ES-I3 (cell line): ENCODE results near the gene ADAMTS16.

Experiments used
- H3K36me3 ChIP-seq: 2 replicates; pipeline ENCODE4 v1.6.1; 2013; ENCODE audit warnings: mild to moderate bottlenecking, low read length, control low read depth, moderate library complexity; ENCODE audit not compliant: insufficient read depth
- H3K4me1 ChIP-seq: 2 replicates; pipeline ENCODE4 v1.6.1; 2013; ENCODE audit warnings: mild to moderate bottlenecking, control low read depth, low read length; ENCODE audit not compliant: insufficient read depth
- H3K9ac ChIP-seq: 2 replicates; pipeline ENCODE4 v1.6.1; 2013; ENCODE audit warnings: low read depth, mild to moderate bottlenecking, low read length, moderate library complexity
- H3K9me3 ChIP-seq: 2 replicates; pipeline ENCODE4 v1.6.1; 2013; ENCODE audit warnings: mild to moderate bottlenecking, low read length, moderate library complexity; ENCODE audit not compliant: control insufficient read depth, insufficient read depth

Gene ADAMTS16

GRCh38 chr5:5182508-5183188 lies 42.5 kb downstream of the ADAMTS16 start:
- Histone ChIP-seq H3K4me1 (peaks cover 68% of the 10 kb centered on the region), H3K9me3 (no peaks in the 10 kb centered on the region), H3K9ac (no peak overlapping the region), H3K36me3 (no peaks in the 10 kb centered on the region)

- H3K4me1 ChIP-seq, result peaks cover 62% of the 10 kb centered on the region
- no peaks in the 10 kb centered on the region for H3K9me3 ChIP-seq
- H3K9ac ChIP-seq, result no peak overlapping the region
- no peaks in the 10 kb centered on the region for H3K36me3 ChIP-seq
These were observed 43.1 kb downstream of the ADAMTS16 start for GRCh38 chr5:5183189-5183699.

- no peaks in the 10 kb centered on the region for H3K9me3 ChIP-seq
- peaks cover 56% of the 10 kb centered on the region for H3K4me1 ChIP-seq
- no peak overlapping the region for H3K9ac ChIP-seq
- no peaks in the 10 kb centered on the region for H3K36me3 ChIP-seq
These were observed 43.8 kb downstream of the ADAMTS16 start for GRCh38 chr5:5183933-5184332.

- Histone ChIP-seq H3K36me3 (peaks cover 7% of the 10 kb centered on the region; the same call in 1 of the 2 replicates), H3K4me1 (peaks cover 20% of the 10 kb centered on the region), H3K9me3 (no peaks in the 10 kb centered on the region), H3K9ac (no peak overlapping the region)
These were observed 48.4 kb downstream of the ADAMTS16 start for GRCh38 chr5:5188376-5189050.

GRCh38 chr5:5189051-5189430 lies 48.9 kb downstream of the ADAMTS16 start:
- H3K36me3 ChIP-seq, result peaks cover 7% of the 10 kb centered on the region; the same call in 1 of the 2 replicates
- no peak overlapping the region for H3K9ac ChIP-seq
- H3K9me3 ChIP-seq, result no peaks in the 10 kb centered on the region
- peaks cover 15% of the 10 kb centered on the region for H3K4me1 ChIP-seq

- Histone ChIP-seq H3K9me3 (no peaks in the 10 kb centered on the region), H3K36me3 (peaks cover 7% of the 10 kb centered on the region; the same call in 1 of the 2 replicates), H3K4me1 (no peaks in the 10 kb centered on the region; the same call in 1 of the 2 replicates), H3K9ac (no peak overlapping the region)
These were observed 51.8 kb downstream of the ADAMTS16 start for GRCh38 chr5:5191906-5192305.

- Histone ChIP-seq H3K36me3 (peaks cover 7% of the 10 kb centered on the region; the same call in 1 of the 2 replicates), H3K9ac (no peak overlapping the region), H3K9me3 (no peaks in the 10 kb centered on the region), H3K4me1 (no peaks in the 10 kb centered on the region; the same call in 1 of the 2 replicates)
These were observed 52.6 kb downstream of the ADAMTS16 start for GRCh38 chr5:5192681-5193080.

GRCh38 chr5:5195128-5195918 lies 55.2 kb downstream of the ADAMTS16 start:
- H3K36me3 ChIP-seq, result peaks cover 6% of the 10 kb centered on the region; the same call in 1 of the 2 replicates
- no peak overlapping the region for H3K9ac ChIP-seq
- H3K9me3 ChIP-seq, result no peaks in the 10 kb centered on the region
- H3K4me1 ChIP-seq, result no peaks in the 10 kb centered on the region; the same call in 1 of the 2 replicates

GRCh38 chr5:5198135-5198534 lies 58.0 kb downstream of the ADAMTS16 start:
- no peaks in the 10 kb centered on the region for H3K4me1 ChIP-seq
- H3K9ac ChIP-seq, result no peak overlapping the region
- H3K9me3 ChIP-seq, result no peaks in the 10 kb centered on the region
- peaks cover 4% of the 10 kb centered on the region; the same call in 1 of the 2 replicates for H3K36me3 ChIP-seq

GRCh38 chr5:5198815-5199214 lies 58.7 kb downstream of the ADAMTS16 start:
- H3K9ac ChIP-seq, result no peak overlapping the region
- no peaks in the 10 kb centered on the region for H3K4me1 ChIP-seq
- no peaks in the 10 kb centered on the region for H3K9me3 ChIP-seq
- H3K36me3 ChIP-seq, result peaks cover 4% of the 10 kb centered on the region; the same call in 1 of the 2 replicates

- no peak overlapping the region for H3K9ac ChIP-seq
- H3K4me1 ChIP-seq, result no peaks in the 10 kb centered on the region
- H3K36me3 ChIP-seq, result peaks cover 4% of the 10 kb centered on the region; the same call in 1 of the 2 replicates
- no peaks in the 10 kb centered on the region for H3K9me3 ChIP-seq
These were observed 59.4 kb downstream of the ADAMTS16 start for GRCh38 chr5:5199495-5199894.

GRCh38 chr5:5200133-5200532 lies 60.0 kb downstream of the ADAMTS16 start:
- Histone ChIP-seq H3K9ac (no peak overlapping the region), H3K9me3 (no peaks in the 10 kb centered on the region), H3K36me3 (peaks cover 4% of the 10 kb centered on the region; the same call in 1 of the 2 replicates), H3K4me1 (no peaks in the 10 kb centered on the region)

- Histone ChIP-seq H3K36me3 (peaks cover 4% of the 10 kb centered on the region; the same call in 1 of the 2 replicates), H3K9ac (no peak overlapping the region), H3K9me3 (no peaks in the 10 kb centered on the region), H3K4me1 (no peaks in the 10 kb centered on the region)
These were observed 62.2 kb downstream of the ADAMTS16 start for GRCh38 chr5:5202321-5202720.

- Histone ChIP-seq H3K4me1 (no peaks in the 10 kb centered on the region), H3K9ac (no peak overlapping the region), H3K9me3 (no peaks in the 10 kb centered on the region), H3K36me3 (peaks cover 4% of the 10 kb centered on the region; the same call in 1 of the 2 replicates)
These were observed 63.3 kb downstream of the ADAMTS16 start for GRCh38 chr5:5203451-5203850.
